NOMO-1 (cell line): ENCODE results near the gene PIK3CA.
A peak's percentile ranks its signal among the peaks of the same experiment; 100 is the strongest.
"Not testable (repeated sequence)": the region's sequence is repeated elsewhere in the genome, so short reads cannot be mapped to it uniquely, and the experiment has no call there.

Experiments used
- DNase-seq, 2 experiments: peaks; one replicate each; lab custom pipeline; 2025; ENCODE audit not compliant: unreplicated experiment in 2 of 2; lab: John Stamatoyannopoulos, UW

The PIK3CA gene

GRCh38 chr3:179147873-179148615 is at the start of gene PIK3CA:
TSS of gene PIK3CA (plus strand) at chr3:179148357. CDS start at chr3:179198826, 50,469 bp downstream.
- DNase-seq, result peak; percentile 99 to 100

DNA sequence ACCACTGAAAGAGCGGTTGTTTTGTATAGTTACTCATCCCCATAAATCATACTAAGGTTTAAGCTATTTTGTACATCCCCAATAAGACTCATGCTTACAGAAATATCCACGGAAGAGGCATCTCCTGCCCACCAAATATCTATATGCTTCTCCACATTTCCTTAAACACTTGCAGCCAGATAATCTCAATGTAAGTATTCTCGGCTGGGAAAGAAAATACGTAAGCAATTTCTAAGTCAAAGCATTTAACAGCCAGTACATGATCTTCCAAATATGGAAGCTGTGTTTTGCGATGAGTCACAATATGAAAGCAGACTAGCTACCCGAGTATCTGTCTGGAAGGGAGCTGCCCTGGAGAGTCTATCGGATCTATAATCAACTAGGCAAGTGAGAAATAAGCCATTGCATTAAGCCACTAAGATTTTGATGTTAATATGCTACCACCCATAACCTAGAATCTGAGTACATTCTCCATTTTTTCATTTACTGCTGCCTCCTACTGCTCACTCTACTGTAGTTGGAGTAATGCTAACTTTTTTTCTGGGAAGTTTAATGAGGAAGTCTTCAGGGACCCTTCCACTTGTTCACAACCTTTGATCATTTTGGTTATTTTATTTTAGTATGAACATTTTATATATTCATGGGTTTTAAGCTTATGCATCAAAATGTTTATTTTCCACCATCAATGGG is 49.6 kb upstream of the PIK3CA start:
- peak; percentile 21 to 70 for DNase-seq

DNA sequence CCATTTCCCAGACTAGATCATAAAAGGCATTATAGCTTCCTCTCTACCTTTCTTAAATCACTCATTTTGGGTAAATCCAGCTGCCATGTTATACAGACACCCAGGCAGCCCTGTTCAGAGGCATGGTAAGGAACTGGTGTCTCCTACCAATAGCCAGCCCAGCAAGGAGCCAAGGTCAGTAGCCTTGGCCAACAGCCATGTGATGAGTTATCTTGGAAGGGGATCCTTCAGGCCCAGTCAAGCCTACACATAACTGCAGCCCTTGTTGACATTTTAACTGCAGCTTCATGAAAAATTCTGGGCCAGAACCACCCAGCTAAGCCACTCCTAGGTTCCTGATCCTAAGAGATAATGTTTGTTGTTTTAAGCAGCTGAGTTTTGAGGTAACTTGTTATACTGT is 47.5 kb upstream of the PIK3CA start:
- DNase-seq, result no peak

DNA sequence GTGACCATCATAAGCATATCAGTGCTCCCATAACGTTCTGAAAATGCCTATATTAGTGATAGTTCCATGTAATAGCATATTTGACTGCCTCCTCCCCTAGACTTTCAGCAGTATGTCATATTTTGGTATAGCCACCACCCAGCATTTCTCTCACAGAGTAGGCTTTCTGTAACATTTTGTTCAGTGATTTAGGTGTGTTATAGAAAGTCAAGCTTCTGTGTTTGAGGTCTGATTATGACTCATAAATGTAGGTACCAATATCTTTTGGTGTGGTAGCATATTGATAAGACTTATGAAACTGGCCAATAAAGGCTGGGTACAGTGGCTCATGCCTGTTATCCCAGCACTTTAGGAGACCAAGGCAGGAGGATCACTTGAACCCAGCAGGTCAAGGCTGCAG is 42.3 kb upstream of the PIK3CA start:
- no peak for DNase-seq

- DNase-seq, result no peak
Observed at GRCh38 chr3:179107617-179108016, 40.5 kb upstream of the PIK3CA start.

DNA sequence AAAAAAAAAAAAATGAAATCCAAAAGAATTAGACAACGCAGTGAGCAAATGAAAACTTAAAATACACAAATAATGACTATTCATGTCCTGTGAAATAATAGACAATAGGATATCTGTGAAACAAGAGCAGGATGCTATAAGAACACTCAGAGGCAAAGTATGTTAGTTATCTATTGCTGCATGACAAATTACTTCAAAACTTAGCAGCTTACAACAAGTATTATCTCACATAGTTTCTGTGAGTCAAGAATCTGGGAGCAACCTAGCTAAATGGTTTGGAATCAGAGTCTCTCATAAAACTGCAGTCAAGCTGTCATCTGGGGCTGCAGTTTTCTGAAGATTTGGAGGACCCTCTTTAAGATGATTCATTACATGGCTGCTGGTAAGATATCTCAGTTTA is 40.1 kb upstream of the PIK3CA start:
- no peak for DNase-seq

GRCh38 chr3:179113903-179114302 is 34.3 kb upstream of the PIK3CA start:
- DNase-seq, result no peak

- not testable (repeated sequence) for DNase-seq
Observed at GRCh38 chr3:179115444-179115843, 32.7 kb upstream of the PIK3CA start.

GRCh38 chr3:179116816-179117215 is 31.3 kb upstream of the PIK3CA start:
- DNase-seq, result no peak

DNA sequence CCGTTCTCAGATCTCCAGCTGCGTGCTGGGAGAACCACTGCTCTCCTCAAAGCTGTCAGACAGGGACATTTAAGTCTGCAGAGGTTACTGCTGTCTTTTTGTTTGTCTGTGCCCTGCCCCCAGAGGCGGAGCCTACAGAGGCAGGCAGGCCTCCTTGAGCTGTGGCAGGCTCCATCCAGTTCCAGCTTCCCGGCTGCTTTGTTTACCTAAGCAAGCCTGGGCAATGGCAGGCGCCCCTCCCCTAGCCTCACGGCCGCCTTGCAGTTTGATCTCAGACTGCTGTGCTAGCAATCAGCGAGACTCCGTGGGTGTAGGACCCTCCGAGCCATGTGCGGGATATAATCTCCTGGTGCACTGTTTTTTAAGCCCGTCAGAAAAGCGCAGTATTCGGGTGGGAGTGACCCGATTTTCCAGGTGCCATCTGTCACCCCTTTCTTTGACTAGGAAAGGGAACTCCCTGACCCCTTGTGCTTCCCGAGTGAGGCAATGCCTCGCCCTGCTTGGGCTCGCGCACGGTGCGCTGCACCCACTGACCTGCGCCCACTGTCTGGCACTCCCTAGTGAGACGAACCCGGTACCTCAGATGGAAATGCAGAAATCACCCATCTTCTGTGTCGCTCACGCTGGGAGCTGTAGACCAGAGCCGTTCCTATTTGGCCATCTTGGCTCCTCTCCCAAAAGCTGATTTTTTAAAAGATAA is 15.8 kb upstream of the PIK3CA start:
- DNase-seq, result not testable (repeated sequence)

DNA sequence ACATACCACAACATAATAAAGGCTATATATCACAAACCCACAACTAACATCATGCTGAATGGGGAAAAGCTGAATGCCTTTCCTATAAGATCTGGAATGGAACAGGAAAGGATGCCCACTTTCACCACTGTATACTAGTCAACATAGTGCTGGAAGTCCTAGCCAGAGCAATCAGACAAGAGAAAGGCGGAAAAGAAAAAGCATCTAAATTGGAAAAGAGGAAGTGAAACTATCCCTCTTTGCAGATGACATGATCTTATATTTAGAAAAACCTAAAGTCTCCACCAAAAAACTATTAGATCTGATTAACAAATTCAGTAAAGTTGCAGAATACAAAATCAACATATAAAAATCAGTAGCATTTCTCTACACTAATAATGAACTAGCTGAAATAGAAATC is 14.6 kb upstream of the PIK3CA start:
- peak; percentile 8 to 69 for DNase-seq

DNA sequence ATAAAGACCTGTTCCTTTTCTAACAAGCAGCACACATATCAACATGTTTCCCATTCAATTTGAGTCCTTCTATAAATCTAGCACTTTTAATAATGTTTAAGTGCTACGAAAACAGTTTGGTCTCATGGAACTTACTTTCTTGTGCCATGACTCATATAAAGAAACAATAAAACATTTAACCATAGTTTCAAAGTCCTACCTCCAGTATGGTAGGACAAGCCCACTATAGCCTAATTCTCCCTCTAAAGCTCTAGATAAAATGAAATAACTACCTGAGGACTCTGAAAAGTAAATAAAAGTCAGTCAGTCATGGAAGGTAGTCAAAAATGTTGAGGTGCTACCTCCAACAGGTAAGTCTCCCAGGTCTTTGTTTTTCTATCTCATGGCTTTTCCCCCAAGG is 12.0 kb upstream of the PIK3CA start:
- DNase-seq, result no peak

GRCh38 chr3:179141890-179142289 is 6.3 kb upstream of the PIK3CA start:
- no peak for DNase-seq

- peak; percentile 47 to 93 for DNase-seq
Observed at GRCh38 chr3:179146911-179147513, 1.1 kb upstream of the PIK3CA start.

- no peak for DNase-seq
Observed at GRCh38 chr3:179147514-179147872, 664 bp upstream of the PIK3CA start.

DNA sequence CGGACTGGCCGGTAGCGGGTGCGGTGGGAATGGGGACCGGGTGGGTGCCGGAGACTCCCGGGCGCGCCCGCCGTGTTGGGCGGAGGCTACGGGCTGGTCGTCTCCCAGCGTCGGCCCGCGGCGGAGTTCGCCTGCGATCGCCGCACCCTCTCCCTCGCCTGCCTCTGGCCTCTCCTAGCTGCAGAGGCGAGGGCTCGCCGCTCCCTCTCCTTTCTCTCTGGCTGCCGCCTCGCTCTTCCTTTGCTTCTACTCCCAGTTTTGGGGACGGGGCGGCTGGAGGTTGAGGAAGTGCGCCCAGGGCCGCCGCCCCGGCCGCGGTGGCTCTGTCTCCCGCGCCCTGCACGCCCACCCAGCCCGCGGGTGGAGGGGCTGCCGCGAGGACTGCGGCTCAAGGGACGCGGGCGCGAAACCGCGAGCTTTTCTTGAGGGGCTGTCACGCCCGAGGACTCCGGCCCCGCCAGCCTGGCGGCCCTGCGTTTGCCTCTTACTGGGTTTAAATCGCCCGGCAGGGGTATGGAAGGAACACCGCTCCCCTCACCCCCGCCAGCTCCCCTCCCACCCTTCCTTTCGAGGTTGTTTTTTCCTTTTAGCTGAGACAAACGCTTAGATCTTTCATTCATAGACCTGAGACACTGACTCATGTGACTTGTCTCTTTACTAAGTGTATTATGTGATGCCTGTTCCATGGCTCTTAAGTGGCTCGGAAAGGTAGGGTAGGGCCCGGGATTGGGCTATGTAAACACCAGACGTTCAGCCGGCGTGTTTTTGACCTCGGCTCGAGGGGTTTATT is 654 bp downstream of the PIK3CA start:
- peak; percentile 36 to 56 for DNase-seq

- peak; percentile 43 to 54 for DNase-seq
Observed at GRCh38 chr3:179149406-179149867, 1.3 kb downstream of the PIK3CA start.

- no peak for DNase-seq
Observed at GRCh38 chr3:179149951-179150350, 1.8 kb downstream of the PIK3CA start.

- no peak for DNase-seq
Observed at GRCh38 chr3:179150610-179151009, 2.5 kb downstream of the PIK3CA start.

GRCh38 chr3:179151474-179151873 is 3.3 kb downstream of the PIK3CA start:
- DNase-seq, result no peak
